RWPE1 (cell line): ENCODE results near the gene ZNF212.

ENCODE experiments used
- CTCF ChIA-PET: fragments of 350-600 bp; sonication (Branson Sonifier 250); formaldehyde crosslinking; extraction: SDS; loops from one replicate; lab custom pipeline; 2021; lab: Yijun Ruan, JAX
- POLR2A ChIA-PET: fragments of 400-600 bp; formaldehyde crosslinking; extraction: SDS; loops from one replicate; lab custom pipeline; 2020; ENCODE audit warnings: antibody characterized with exemption; ENCODE audit not compliant: low non-redundant PET; lab: Yijun Ruan, JAX
- DNase-seq: peaks from one replicate; pipeline ENCODE4 v3.0.0; 2012; ENCODE audit warnings: low spot score
- H3K27ac ChIP-seq: fragments of 450-650 bp; 2 replicates; pipeline ENCODE4 v1.5.1; 2017
- TF ChIP-seq, protein P1 (sequence below): fragments of 450-650 bp; conservative IDR thresholded peaks from 2 replicates; pipeline ENCODE4 v1.5.1; 2017; ENCODE audit warnings: low read depth, mild to moderate bottlenecking

Gene ZNF212

DNA sequence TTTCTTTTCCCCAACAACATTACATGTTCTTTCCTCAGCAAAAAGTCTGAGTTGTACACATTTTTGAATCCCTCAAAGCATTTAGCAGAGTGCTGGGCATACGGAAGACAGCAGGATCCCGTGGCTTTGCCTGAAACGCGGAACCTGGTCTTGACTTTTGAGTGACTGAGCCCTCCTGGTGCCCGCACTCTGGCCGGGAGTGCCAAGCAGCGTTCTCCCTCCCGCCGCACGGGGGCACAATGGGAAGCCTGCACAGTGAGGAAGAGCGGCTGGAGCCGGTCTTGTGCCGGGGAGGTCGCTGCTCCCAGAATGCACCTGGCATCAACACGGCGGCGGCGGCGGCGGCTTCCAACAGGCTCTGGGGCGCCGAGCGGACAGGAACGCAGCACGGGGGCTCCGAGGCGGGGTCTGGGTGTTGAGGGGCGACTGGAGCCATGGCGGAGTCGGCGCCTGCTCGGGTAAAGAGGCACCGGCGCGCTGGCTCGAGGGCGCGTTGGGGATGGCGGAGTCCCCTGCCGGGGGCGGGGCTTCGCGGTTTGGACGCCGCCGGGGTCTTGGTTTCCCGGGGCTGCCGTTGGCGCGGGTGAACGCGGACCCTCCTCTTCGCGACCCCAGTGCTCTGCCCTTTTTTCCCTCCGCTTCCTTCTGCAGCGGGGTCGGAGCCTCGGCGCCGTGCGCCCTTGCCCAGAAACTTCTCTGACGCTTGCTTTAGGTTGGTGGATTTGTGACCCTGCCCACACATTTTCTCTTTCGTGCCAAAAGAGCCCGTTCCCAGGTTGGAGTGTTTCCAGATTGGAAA is at the start of gene ZNF212:
Gene ZNF212, plus strand, starts transcription at position 307 of the 799 bp plus-strand sequence. Its CDS starts 128 bp downstream, at position 435.
- H3K27ac ChIP-seq, result peak within 1 kb of the TSS; percentile 75
- DNase-seq, result peak; percentile 95
- TF ChIP-seq, protein P1, sequence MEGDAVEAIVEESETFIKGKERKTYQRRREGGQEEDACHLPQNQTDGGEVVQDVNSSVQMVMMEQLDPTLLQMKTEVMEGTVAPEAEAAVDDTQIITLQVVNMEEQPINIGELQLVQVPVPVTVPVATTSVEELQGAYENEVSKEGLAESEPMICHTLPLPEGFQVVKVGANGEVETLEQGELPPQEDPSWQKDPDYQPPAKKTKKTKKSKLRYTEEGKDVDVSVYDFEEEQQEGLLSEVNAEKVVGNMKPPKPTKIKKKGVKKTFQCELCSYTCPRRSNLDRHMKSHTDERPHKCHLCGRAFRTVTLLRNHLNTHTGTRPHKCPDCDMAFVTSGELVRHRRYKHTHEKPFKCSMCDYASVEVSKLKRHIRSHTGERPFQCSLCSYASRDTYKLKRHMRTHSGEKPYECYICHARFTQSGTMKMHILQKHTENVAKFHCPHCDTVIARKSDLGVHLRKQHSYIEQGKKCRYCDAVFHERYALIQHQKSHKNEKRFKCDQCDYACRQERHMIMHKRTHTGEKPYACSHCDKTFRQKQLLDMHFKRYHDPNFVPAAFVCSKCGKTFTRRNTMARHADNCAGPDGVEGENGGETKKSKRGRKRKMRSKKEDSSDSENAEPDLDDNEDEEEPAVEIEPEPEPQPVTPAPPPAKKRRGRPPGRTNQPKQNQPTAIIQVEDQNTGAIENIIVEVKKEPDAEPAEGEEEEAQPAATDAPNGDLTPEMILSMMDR, result peak; percentile 99
- ChIA-PET POLR2A (no interaction called here), CTCF (interaction anchor here (0.7 kb wide), 1 partner anchor 78 kb away, joined by 6 read pairs; no protein-coding TSS in a partner anchor)

DNA sequence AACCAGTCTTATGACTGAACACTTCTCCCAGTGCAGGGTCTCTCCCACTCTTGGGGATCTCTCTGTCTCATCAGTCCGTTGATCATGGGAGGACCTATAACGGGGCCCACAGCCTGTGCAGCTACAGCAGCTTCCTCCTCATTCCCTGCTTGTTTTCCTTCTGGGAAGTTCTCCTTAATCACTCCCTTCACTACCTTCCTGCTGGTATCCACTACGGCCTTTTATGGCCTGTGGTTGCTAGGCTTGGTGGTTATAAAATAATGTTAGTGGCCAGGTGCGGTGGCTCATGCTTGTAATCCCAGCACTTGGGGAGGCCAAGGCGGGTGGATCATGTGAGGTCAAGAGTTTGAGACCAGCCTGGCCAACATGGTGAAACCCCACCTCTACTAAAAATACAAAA is 47.6 kb upstream of the ZNF212 start:
- no peak for DNase-seq
- no peak overlapping the region for H3K27ac ChIP-seq
- TF ChIP-seq, protein P1, result no peak
- POLR2A ChIA-PET, result no interaction called here
- CTCF ChIA-PET, result no interaction called here

DNA sequence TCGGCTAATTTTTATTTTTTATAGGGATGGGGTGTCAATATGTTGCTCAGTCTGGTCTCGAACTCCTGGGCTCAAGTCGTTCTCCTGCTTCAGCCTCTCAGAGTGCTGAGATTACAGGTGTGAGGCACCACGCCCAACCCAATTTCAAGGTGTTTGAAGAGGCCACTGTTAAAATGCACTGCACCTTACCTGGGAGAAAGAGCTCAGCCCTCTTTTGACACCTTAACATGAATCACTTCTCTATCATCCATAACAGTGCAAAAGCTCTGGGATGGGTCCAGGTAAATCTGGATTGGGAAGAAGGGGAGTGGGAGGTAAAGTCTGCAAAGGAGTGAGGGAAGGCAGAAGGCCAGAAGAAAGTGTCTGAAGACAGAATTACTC is 44.7 kb upstream of the ZNF212 start:
- no peak for DNase-seq
- ChIA-PET POLR2A (interaction anchor here (0.9 kb wide), 1 partner anchor 9 kb away, joined by 3 read pairs; no protein-coding TSS in a partner anchor), CTCF (interaction anchor here (1.0 to 1.4 kb wide), 3 partner anchors 12 to 69 kb away, joined by 3 to 5 read pairs (median 5); partner anchors contain the start of genes ZNF425 and ZNF783)
- H3K27ac ChIP-seq, result peak overlapping the region; percentile 95
- TF ChIP-seq, protein P1, result no peak

DNA sequence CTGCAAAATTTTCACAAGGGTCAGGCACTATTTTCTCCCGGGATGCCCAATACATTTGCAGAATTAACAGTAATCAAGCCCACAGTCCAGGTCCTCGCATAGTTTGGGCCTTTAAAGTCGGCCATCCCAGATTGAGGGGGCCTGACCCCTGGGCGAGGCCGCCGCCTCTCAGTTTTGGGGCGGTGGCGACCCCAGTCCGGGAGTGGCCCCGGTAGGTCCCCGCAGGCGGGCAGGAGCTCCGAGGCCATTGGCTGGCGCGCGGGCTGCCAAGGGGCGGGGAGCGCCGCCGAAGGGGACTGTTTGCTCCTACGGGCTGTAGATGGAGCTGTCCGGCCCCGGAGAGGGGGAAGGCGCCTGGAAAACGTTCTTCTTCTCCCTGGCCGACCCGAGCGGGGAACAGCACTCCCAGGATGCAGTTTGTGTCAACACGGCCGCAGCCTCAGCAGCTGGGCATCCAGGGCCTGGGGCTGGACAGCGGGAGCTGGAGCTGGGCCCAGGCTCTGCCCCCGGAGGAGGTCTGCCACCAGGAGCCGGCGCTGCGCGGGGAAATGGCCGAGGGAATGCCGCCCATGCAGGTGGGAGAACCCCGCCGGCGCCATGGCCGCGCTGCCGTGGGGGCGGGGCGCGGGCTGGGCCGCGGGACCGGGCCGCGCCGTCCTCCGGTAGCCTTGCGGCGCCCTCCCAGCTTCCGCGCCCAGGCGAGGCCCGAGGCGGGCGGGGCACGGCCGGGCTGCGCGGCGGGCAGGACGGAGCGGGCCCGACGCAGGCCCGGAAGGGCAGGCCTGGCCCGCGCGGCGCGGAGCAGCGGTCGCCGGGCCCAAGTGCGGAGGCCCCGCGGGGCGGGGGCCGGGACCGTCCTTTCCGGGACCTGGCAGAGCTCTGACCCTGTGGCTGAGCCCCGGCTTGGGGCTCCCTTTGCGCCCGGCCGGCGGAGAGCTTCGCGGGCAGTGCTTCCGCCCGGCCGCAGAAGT is 44.0 kb upstream of the ZNF212 start, which contains the start of gene ZNF282:
Gene ZNF282, plus strand, starts transcription at position 367 of the 971 bp plus-strand sequence. Its CDS starts 44 bp downstream, at position 411.
- peak within 1 kb of the TSS; percentile 95 for H3K27ac ChIP-seq
- TF ChIP-seq, protein P1, result peak; percentile 92
- ChIA-PET CTCF (interaction anchor here (1.0 to 1.4 kb wide), 3 partner anchors 13 to 70 kb away, joined by 3 to 5 read pairs (median 5); partner anchors contain the start of genes ZNF425 and ZNF783), POLR2A (interaction anchor here (0.9 kb wide), 1 partner anchor 9 kb away, joined by 3 read pairs; no protein-coding TSS in a partner anchor)
- peak; percentile 89 for DNase-seq

DNA sequence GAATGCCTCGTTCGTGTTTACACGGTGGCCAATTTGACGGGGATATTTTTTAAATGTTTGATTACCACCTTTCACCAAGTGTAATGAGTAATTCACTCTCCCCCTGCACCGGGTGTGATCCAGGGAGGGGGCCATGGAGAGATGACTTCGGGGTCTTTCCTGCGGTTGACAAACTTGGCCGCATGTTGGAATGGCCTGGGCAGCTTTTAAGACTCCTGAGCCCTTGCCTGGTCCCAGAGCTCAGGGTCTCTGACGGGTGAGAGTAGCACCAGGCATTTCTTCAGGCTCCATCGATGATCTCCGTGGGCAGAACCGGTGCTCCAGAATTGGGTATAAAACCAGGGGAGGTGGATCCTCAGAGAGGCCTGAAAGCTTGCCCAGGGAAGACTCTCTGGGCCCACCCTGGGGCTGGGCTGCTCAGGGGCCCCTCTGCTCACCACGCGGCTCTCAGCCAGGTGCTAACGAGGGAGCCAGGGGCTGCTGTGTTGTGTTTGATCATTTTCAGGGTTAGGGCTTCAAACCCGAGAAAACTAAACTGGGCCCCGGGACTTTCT is 43.2 kb upstream of the ZNF212 start:
- TF ChIP-seq, protein P1, result no peak
- DNase-seq, result no peak
- CTCF ChIA-PET, result interaction anchor here (1.4 kb wide), 1 partner anchor 66 kb away, joined by 5 read pairs; the partner anchor contains the start of gene ZNF783
- POLR2A ChIA-PET, result no interaction called here
- peak overlapping the region; percentile 95 for H3K27ac ChIP-seq
